HUDEP-2 (cell line): ENCODE data around the gene PLP1.
"Not testable (repeated sequence)": the region's sequence is repeated elsewhere in the genome, so short reads cannot be mapped to it uniquely, and the experiment has no call there.

ENCODE experiments used
- DNase-seq, 76 experiments: peaks; one replicate each; lab custom pipeline; 2025; ENCODE audit not compliant: unreplicated experiment in 76 of 76; lab: John Stamatoyannopoulos, UW

Gene PLP1

GRCh38 chrX:103776546-103776945 is at the start of gene PLP1:
PLP1 (plus strand) TSS chrX:103776840; CDS start chrX:103776996, 156 bp downstream.
- no peak for DNase-seq

- DNase-seq: no peak
Measured at GRCh38 chrX:103727115-103727514, 49.5 kb upstream of the PLP1 start.

GRCh38 chrX:103729015-103729414 is 47.6 kb upstream of the PLP1 start:
- DNase-seq: no peak

- no peak for DNase-seq
Measured at GRCh38 chrX:103730147-103730795, 46.4 kb upstream of the PLP1 start.

GRCh38 chrX:103730796-103731493 is 45.7 kb upstream of the PLP1 start:
- no peak for DNase-seq

GRCh38 chrX:103733017-103733416 is 43.6 kb upstream of the PLP1 start:
- no peak for DNase-seq

GRCh38 chrX:103734125-103734760 is 42.4 kb upstream of the PLP1 start:
- no peak for DNase-seq

GRCh38 chrX:103737696-103738095 is 38.9 kb upstream of the PLP1 start:
- no peak for DNase-seq

- no peak for DNase-seq
Measured at GRCh38 chrX:103739421-103739820, 37.2 kb upstream of the PLP1 start.

GRCh38 chrX:103741879-103742278 is 34.8 kb upstream of the PLP1 start:
- DNase-seq: no peak

GRCh38 chrX:103742339-103742738 is 34.3 kb upstream of the PLP1 start:
- no peak for DNase-seq

GRCh38 chrX:103747163-103747562 is 29.5 kb upstream of the PLP1 start:
- no peak for DNase-seq

- DNase-seq: no peak
Measured at GRCh38 chrX:103754401-103754800, 22.2 kb upstream of the PLP1 start.

GRCh38 chrX:103756736-103757135 is 19.9 kb upstream of the PLP1 start:
- no peak for DNase-seq

GRCh38 chrX:103758555-103758954 is 18.1 kb upstream of the PLP1 start:
- DNase-seq: no peak

- not testable (repeated sequence) for DNase-seq
Measured at GRCh38 chrX:103763541-103763940, 13.1 kb upstream of the PLP1 start.

GRCh38 chrX:103766813-103767555 is 9.7 kb upstream of the PLP1 start:
- not testable (repeated sequence) for DNase-seq

- no peak for DNase-seq
Measured at GRCh38 chrX:103773445-103773844, 3.2 kb upstream of the PLP1 start.

- peak in 8 of 76 experiments; percentile 0 to 5 (median 1) for DNase-seq
Measured at GRCh38 chrX:103774070-103774642, 2.5 kb upstream of the PLP1 start.

GRCh38 chrX:103779141-103779789 is 2.6 kb downstream of the PLP1 start:
- no peak for DNase-seq
